Neural progenitor cell (in vitro differentiated cells): Measurements from ENCODE around the gene TBC1D19. TPM values are rescaled to one million over a fixed set of nuclear protein-coding genes. Genes with fewer than 3 reads are reported as not detected.

Experiments used
- DNase-seq: peaks from one replicate; pipeline ENCODE4 v3.0.0-alpha.2; 2016; ENCODE audit warnings: low spot score
- H2AFZ ChIP-seq: fragments of 200-600 bp; sonication (generic); replicated peaks from 2 replicates; pipeline ENCODE4 v1.6.1; 2016; ENCODE audit warnings: antibody characterized with exemption
- H3F3A ChIP-seq: fragments of 200-600 bp; sonication (generic); 2 replicates; pipeline ENCODE4 v1.6.1; 2016; ENCODE audit warnings: antibody characterized with exemption, low read depth
- H3K27ac ChIP-seq: fragments of 200-600 bp; sonication (generic); 2 replicates; pipeline ENCODE4 v1.5.1; 2016; ENCODE audit warnings: mild to moderate bottlenecking
- H3K27me3 ChIP-seq: fragments of 200-600 bp; sonication (generic); 2 replicates; pipeline ENCODE4 v1.6.1; 2016; ENCODE audit warnings: mild to moderate bottlenecking, moderate library complexity
- H3K36me3 ChIP-seq: fragments of 200-600 bp; sonication (generic); 2 replicates; pipeline ENCODE4 v1.5.1; 2016
- H3K4me1 ChIP-seq: fragments of 200-600 bp; sonication (generic); 2 replicates; pipeline ENCODE4 v1.6.1; 2016; ENCODE audit warnings: mixed run types
- H3K4me2 ChIP-seq: fragments of 200-600 bp; sonication (generic); 2 replicates; pipeline ENCODE4 v1.6.1; 2016
- H3K4me3 ChIP-seq: fragments of 200-600 bp; sonication (generic); 2 replicates; pipeline ENCODE4 v1.5.1; 2016
- H3K79me2 ChIP-seq: fragments of 200-600 bp; sonication (generic); 2 replicates; pipeline ENCODE4 v1.6.1; 2016; ENCODE audit warnings: low read depth
- H3K9ac ChIP-seq: fragments of 200-600 bp; sonication (generic); 2 replicates; pipeline ENCODE4 v1.6.1; 2016
- H3K9me3 ChIP-seq: fragments of 200-600 bp; sonication (generic); 2 replicates; pipeline ENCODE4 v1.5.1; 2016; ENCODE audit warnings: low read depth
- H4K20me1 ChIP-seq: fragments of 200-600 bp; sonication (generic); 2 replicates; pipeline ENCODE4 v1.6.1; 2016; ENCODE audit warnings: low read depth
- H3K27ac Mint-ChIP-seq: 3 replicates; pipeline ENCODE4 v1.8.0; 2021; ENCODE audit warnings: mixed read lengths
- H3K27me3 Mint-ChIP-seq: 2 replicates; pipeline ENCODE4 v1.8.0; 2022; ENCODE audit warnings: low read depth, mild to moderate bottlenecking, inconsistent platforms, moderate library complexity, mixed read lengths; ENCODE audit not compliant: insufficient read depth
- H3K36me3 Mint-ChIP-seq: 3 replicates; pipeline ENCODE4 v1.8.0; 2021; ENCODE audit warnings: mixed read lengths
- H3K4me1 Mint-ChIP-seq: 3 replicates; pipeline ENCODE4 v1.8.0; 2021; ENCODE audit warnings: mixed read lengths
- H3K4me3 Mint-ChIP-seq: 3 replicates; pipeline ENCODE4 v1.8.0; 2021; ENCODE audit warnings: mild to moderate bottlenecking, moderate library complexity, mixed read lengths
- H3K9me3 Mint-ChIP-seq: 3 replicates; pipeline ENCODE4 v1.8.0; 2020; ENCODE audit warnings: mixed read lengths
- CTCF ChIP-seq: fragments of 200-600 bp; sonication (generic); IDR thresholded peaks from 2 replicates; pipeline ENCODE4 v1.5.1; 2017; ENCODE audit warnings: antibody characterized with exemption, mild to moderate bottlenecking
- EZH2 ChIP-seq: fragments of 200-600 bp; sonication (generic); IDR thresholded peaks from 2 replicates; pipeline ENCODE4 v1.6.1; 2017; ENCODE audit warnings: antibody characterized with exemption, mild to moderate bottlenecking, moderate library complexity
- EZH2phosphoT487 ChIP-seq: fragments of 200-600 bp; sonication (generic); IDR thresholded peaks from 2 replicates; pipeline ENCODE4 v1.6.1; 2017; ENCODE audit warnings: antibody characterized with exemption
- total RNA-seq: library from RNA; depleted of rRNA; stranded (reverse); fragments of >200 nt; gene quantifications from 2 replicates; pipeline ENCODE4 v1.2.3, GENCODE V29; 2015; ENCODE audit warnings: low replicate concordance

Gene TBC1D19
- total RNA-seq, 1 donor from 2014 or later: 30.7 TPM

GRCh38 chr4:26737385-26737784 is 153.5 kb downstream of the TBC1D19 start:
- Histone ChIP-seq H3F3A (peaks cover 10% of the 10 kb centered on the region), H3K27me3 (no peaks in the 10 kb centered on the region), H3K4me1 (peaks cover 14% of the 10 kb centered on the region), H3K36me3 (no peaks in the 10 kb centered on the region), H3K9me3 (no peaks in the 10 kb centered on the region), H3K27ac (no peak overlapping the region), H3K79me2 (no peaks in the 10 kb centered on the region), H3K9ac (no peak overlapping the region), H3K4me3 (no peak overlapping the region), H4K20me1 (no peaks in the 10 kb centered on the region), H2AFZ (no peak overlapping the region), H3K4me2 (no peak overlapping the region)
- no peaks in the 10 kb centered on the region for H3K27me3 Mint-ChIP-seq
- no peak overlapping the region for H3K4me3 Mint-ChIP-seq
- H3K9me3 Mint-ChIP-seq: no peaks in the 10 kb centered on the region
- H3K4me1 Mint-ChIP-seq: peaks cover 10% of the 10 kb centered on the region
- no peak for DNase-seq
- H3K36me3 Mint-ChIP-seq: peaks cover 1% of the 10 kb centered on the region
- TF ChIP-seq EZH2 (no peak), EZH2phosphoT487 (no peak), CTCF (no peak)
- no peak overlapping the region for H3K27ac Mint-ChIP-seq

- H3K36me3 ChIP-seq: no peaks in the 10 kb centered on the region
- H3K27me3 Mint-ChIP-seq: no peaks in the 10 kb centered on the region
- TF ChIP-seq EZH2 (no peak), CTCF (no peak), EZH2phosphoT487 (no peak)
- H2AFZ ChIP-seq: no peak overlapping the region
- H3K4me1 ChIP-seq: peaks cover 24% of the 10 kb centered on the region
- no peaks in the 10 kb centered on the region for H3K79me2 ChIP-seq
- peaks cover 11% of the 10 kb centered on the region for H3K9me3 ChIP-seq
- H3K9me3 Mint-ChIP-seq: peaks cover 2% of the 10 kb centered on the region
- H3K27ac ChIP-seq: peak overlapping the region; percentile 85
- DNase-seq: peak; percentile 65
- no peak overlapping the region for H3K4me3 ChIP-seq
- peaks cover 8% of the 10 kb centered on the region for H3K36me3 Mint-ChIP-seq
- no peak overlapping the region for H3K4me3 Mint-ChIP-seq
- H3K4me1 Mint-ChIP-seq: peaks cover 16% of the 10 kb centered on the region
- peak overlapping the region; percentile 65 for H3K4me2 ChIP-seq
- H3K9ac ChIP-seq: no peak overlapping the region
- no peaks in the 10 kb centered on the region for H3K27me3 ChIP-seq
- peaks cover 17% of the 10 kb centered on the region for H3F3A ChIP-seq
- no peaks in the 10 kb centered on the region for H4K20me1 ChIP-seq
- H3K27ac Mint-ChIP-seq: peak overlapping the region; percentile 62
These were observed 157.6 kb downstream of the TBC1D19 start for GRCh38 chr4:26741491-26741871.

DNA sequence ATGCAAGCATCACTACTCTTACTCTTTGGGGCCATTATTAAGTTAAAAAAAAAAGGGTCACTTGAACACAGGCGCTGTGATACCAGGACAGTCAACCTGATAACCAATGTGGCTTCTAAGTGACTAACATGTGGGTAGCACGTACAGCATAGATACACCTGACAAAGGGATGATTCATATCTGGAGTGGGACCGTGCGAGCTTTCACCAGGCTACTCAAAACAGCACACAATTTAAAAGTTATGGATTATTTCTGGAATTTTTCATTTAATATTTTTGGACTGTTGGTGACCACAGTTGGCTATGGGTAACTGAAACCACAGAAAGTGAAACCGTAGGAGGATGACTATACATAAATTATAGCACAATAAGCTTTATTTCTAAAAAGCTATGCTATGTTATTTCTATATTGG is 162.9 kb downstream of the TBC1D19 start:
- Histone ChIP-seq H3F3A (peaks cover 10% of the 10 kb centered on the region), H3K27me3 (no peaks in the 10 kb centered on the region), H3K4me1 (peaks cover 16% of the 10 kb centered on the region), H3K4me2 (no peak overlapping the region), H3K4me3 (no peak overlapping the region), H2AFZ (no peak overlapping the region), H3K36me3 (no peaks in the 10 kb centered on the region), H3K79me2 (no peaks in the 10 kb centered on the region), H3K27ac (no peak overlapping the region), H4K20me1 (no peaks in the 10 kb centered on the region), H3K9ac (no peak overlapping the region), H3K9me3 (peaks cover 11% of the 10 kb centered on the region)
- Mint-ChIP-seq H3K4me3 (no peak overlapping the region), H3K9me3 (peaks cover 2% of the 10 kb centered on the region), H3K27me3 (no peaks in the 10 kb centered on the region), H3K27ac (no peak overlapping the region), H3K4me1 (peaks cover 12% of the 10 kb centered on the region), H3K36me3 (peaks cover 13% of the 10 kb centered on the region)
- TF ChIP-seq EZH2phosphoT487 (no peak), EZH2 (no peak), CTCF (no peak)
- DNase-seq: no peak
